ENCODE results near the gene PKIG.

Gene PKIG

GRCh38 chr20:44582311-44583025, at the start of gene PKIG:
TSS of gene PKIG (plus strand) at chr20:44582579. CDS start at chr20:44614557, 31,978 bp downstream.
- H3K9me3 Mint-ChIP-seq, result no peaks in the 10 kb centered on the region
- no peaks in the 10 kb centered on the region for H3K36me3 Mint-ChIP-seq
- no peak within 1 kb of the TSS for H3K27ac Mint-ChIP-seq
- no peaks in the 10 kb centered on the region for H3K27me3 Mint-ChIP-seq
- no peak within 1 kb of the TSS for H3K4me3 Mint-ChIP-seq
- peaks cover 4% of the 10 kb centered on the region for H3K4me1 Mint-ChIP-seq

- H3K27ac Mint-ChIP-seq, result no peak overlapping the region
- H3K27me3 Mint-ChIP-seq, result no peaks in the 10 kb centered on the region
- peaks cover 8% of the 10 kb centered on the region for H3K4me1 Mint-ChIP-seq
- no peak overlapping the region for H3K4me3 Mint-ChIP-seq
- H3K36me3 Mint-ChIP-seq, result no peaks in the 10 kb centered on the region
- H3K9me3 Mint-ChIP-seq, result no peaks in the 10 kb centered on the region
Observed at GRCh38 chr20:44532981-44533331, 49.4 kb upstream of the PKIG start.

- Mint-ChIP-seq H3K27ac (no peak overlapping the region), H3K9me3 (no peaks in the 10 kb centered on the region), H3K4me1 (peaks cover 8% of the 10 kb centered on the region), H3K4me3 (no peak overlapping the region), H3K36me3 (no peaks in the 10 kb centered on the region), H3K27me3 (no peaks in the 10 kb centered on the region)
Observed at GRCh38 chr20:44533928-44534327, 48.5 kb upstream of the PKIG start.

GRCh38 chr20:44536175-44536574, 46.2 kb upstream of the PKIG start:
- no peaks in the 10 kb centered on the region for H3K9me3 Mint-ChIP-seq
- no peak overlapping the region for H3K4me3 Mint-ChIP-seq
- H3K36me3 Mint-ChIP-seq, result no peaks in the 10 kb centered on the region
- no peaks in the 10 kb centered on the region for H3K27me3 Mint-ChIP-seq
- H3K4me1 Mint-ChIP-seq, result peaks cover 5% of the 10 kb centered on the region
- H3K27ac Mint-ChIP-seq, result no peak overlapping the region

GRCh38 chr20:44537993-44538392, 44.4 kb upstream of the PKIG start:
- Mint-ChIP-seq H3K4me1 (no peaks in the 10 kb centered on the region), H3K4me3 (no peak overlapping the region), H3K9me3 (no peaks in the 10 kb centered on the region), H3K27me3 (no peaks in the 10 kb centered on the region), H3K27ac (no peak overlapping the region), H3K36me3 (no peaks in the 10 kb centered on the region)

- no peaks in the 10 kb centered on the region for H3K4me1 Mint-ChIP-seq
- H3K27me3 Mint-ChIP-seq, result no peaks in the 10 kb centered on the region
- no peak overlapping the region for H3K4me3 Mint-ChIP-seq
- H3K9me3 Mint-ChIP-seq, result no peaks in the 10 kb centered on the region
- H3K36me3 Mint-ChIP-seq, result no peaks in the 10 kb centered on the region
- no peak overlapping the region for H3K27ac Mint-ChIP-seq
Observed at GRCh38 chr20:44540834-44541233, 41.5 kb upstream of the PKIG start.

GRCh38 chr20:44541992-44542391, 40.4 kb upstream of the PKIG start:
- H3K27me3 Mint-ChIP-seq, result no peaks in the 10 kb centered on the region
- H3K4me3 Mint-ChIP-seq, result no peak overlapping the region
- no peak overlapping the region for H3K27ac Mint-ChIP-seq
- no peaks in the 10 kb centered on the region for H3K4me1 Mint-ChIP-seq
- no peaks in the 10 kb centered on the region for H3K9me3 Mint-ChIP-seq
- H3K36me3 Mint-ChIP-seq, result no peaks in the 10 kb centered on the region

GRCh38 chr20:44542890-44543289, 39.5 kb upstream of the PKIG start:
- Mint-ChIP-seq H3K4me3 (no peak overlapping the region), H3K36me3 (no peaks in the 10 kb centered on the region), H3K4me1 (no peaks in the 10 kb centered on the region), H3K9me3 (no peaks in the 10 kb centered on the region), H3K27ac (no peak overlapping the region), H3K27me3 (no peaks in the 10 kb centered on the region)

GRCh38 chr20:44543358-44543757, 39.0 kb upstream of the PKIG start:
- Mint-ChIP-seq H3K4me3 (no peak overlapping the region), H3K4me1 (no peaks in the 10 kb centered on the region), H3K27ac (no peak overlapping the region), H3K9me3 (no peaks in the 10 kb centered on the region), H3K36me3 (no peaks in the 10 kb centered on the region), H3K27me3 (no peaks in the 10 kb centered on the region)

- H3K27ac Mint-ChIP-seq, result no peak overlapping the region
- no peaks in the 10 kb centered on the region for H3K36me3 Mint-ChIP-seq
- H3K27me3 Mint-ChIP-seq, result no peaks in the 10 kb centered on the region
Observed at GRCh38 chr20:44544263-44544662, 38.1 kb upstream of the PKIG start.

GRCh38 chr20:44547419-44547818, 35.0 kb upstream of the PKIG start:
- Mint-ChIP-seq H3K27ac (no peak overlapping the region), H3K4me1 (peaks cover 5% of the 10 kb centered on the region), H3K9me3 (no peaks in the 10 kb centered on the region), H3K36me3 (no peaks in the 10 kb centered on the region), H3K27me3 (no peaks in the 10 kb centered on the region), H3K4me3 (no peak overlapping the region)

More at GRCh38 chr20:44544263-44544662, 38.1 kb upstream of the PKIG start:
- no peaks in the 10 kb centered on the region for H3K9me3 Mint-ChIP-seq
- H3K4me3 Mint-ChIP-seq, result no peak overlapping the region
- no peaks in the 10 kb centered on the region for H3K4me1 Mint-ChIP-seq

GRCh38 chr20:44549123-44549522, 33.3 kb upstream of the PKIG start:
- H3K4me1 Mint-ChIP-seq, result peaks cover 19% of the 10 kb centered on the region
- H3K27me3 Mint-ChIP-seq, result no peaks in the 10 kb centered on the region
- H3K36me3 Mint-ChIP-seq, result no peaks in the 10 kb centered on the region
- H3K27ac Mint-ChIP-seq, result no peak overlapping the region
- H3K4me3 Mint-ChIP-seq, result no peak overlapping the region
- no peaks in the 10 kb centered on the region for H3K9me3 Mint-ChIP-seq

- H3K36me3 Mint-ChIP-seq, result no peaks in the 10 kb centered on the region
- H3K9me3 Mint-ChIP-seq, result no peaks in the 10 kb centered on the region
Observed at GRCh38 chr20:44552050-44552449, 30.3 kb upstream of the PKIG start.

GRCh38 chr20:44552568-44552949, 29.8 kb upstream of the PKIG start:
- Mint-ChIP-seq H3K27me3 (no peaks in the 10 kb centered on the region), H3K4me3 (no peak overlapping the region), H3K9me3 (no peaks in the 10 kb centered on the region), H3K27ac (no peak overlapping the region), H3K4me1 (peaks cover 19% of the 10 kb centered on the region), H3K36me3 (no peaks in the 10 kb centered on the region)

More at GRCh38 chr20:44552050-44552449, 30.3 kb upstream of the PKIG start:
- Mint-ChIP-seq H3K4me1 (peaks cover 19% of the 10 kb centered on the region), H3K4me3 (no peak overlapping the region), H3K27ac (peak overlapping the region; percentile 70), H3K27me3 (no peaks in the 10 kb centered on the region)

GRCh38 chr20:44552950-44553908, 29.1 kb upstream of the PKIG start:
- peaks cover 19% of the 10 kb centered on the region for H3K4me1 Mint-ChIP-seq
- H3K4me3 Mint-ChIP-seq, result no peak overlapping the region
- H3K9me3 Mint-ChIP-seq, result no peaks in the 10 kb centered on the region
- peak overlapping the region; percentile 69 for H3K27ac Mint-ChIP-seq
- no peaks in the 10 kb centered on the region for H3K27me3 Mint-ChIP-seq
- H3K36me3 Mint-ChIP-seq, result no peaks in the 10 kb centered on the region

GRCh38 chr20:44559302-44559701, 23.1 kb upstream of the PKIG start:
- H3K36me3 Mint-ChIP-seq, result no peaks in the 10 kb centered on the region
- H3K4me1 Mint-ChIP-seq, result no peaks in the 10 kb centered on the region
- H3K9me3 Mint-ChIP-seq, result no peaks in the 10 kb centered on the region
- H3K27ac Mint-ChIP-seq, result no peak overlapping the region
- no peak overlapping the region for H3K4me3 Mint-ChIP-seq
- no peaks in the 10 kb centered on the region for H3K27me3 Mint-ChIP-seq

Measured in activated naive CD4-positive, alpha-beta T cell treated with anti-CD3 and anti-CD28 coated beads, Interleukin-2, amount 50 U/mL, for 24 hours (primary cell).